Measurements from ENCODE around the gene NFYC. TPM values are rescaled to one million over a fixed set of nuclear protein-coding genes. Genes with fewer than 3 reads are reported as not detected.

Gene NFYC
- total RNA-seq, 1 experiment from 2014 or later, result 63.3 TPM

DNA sequence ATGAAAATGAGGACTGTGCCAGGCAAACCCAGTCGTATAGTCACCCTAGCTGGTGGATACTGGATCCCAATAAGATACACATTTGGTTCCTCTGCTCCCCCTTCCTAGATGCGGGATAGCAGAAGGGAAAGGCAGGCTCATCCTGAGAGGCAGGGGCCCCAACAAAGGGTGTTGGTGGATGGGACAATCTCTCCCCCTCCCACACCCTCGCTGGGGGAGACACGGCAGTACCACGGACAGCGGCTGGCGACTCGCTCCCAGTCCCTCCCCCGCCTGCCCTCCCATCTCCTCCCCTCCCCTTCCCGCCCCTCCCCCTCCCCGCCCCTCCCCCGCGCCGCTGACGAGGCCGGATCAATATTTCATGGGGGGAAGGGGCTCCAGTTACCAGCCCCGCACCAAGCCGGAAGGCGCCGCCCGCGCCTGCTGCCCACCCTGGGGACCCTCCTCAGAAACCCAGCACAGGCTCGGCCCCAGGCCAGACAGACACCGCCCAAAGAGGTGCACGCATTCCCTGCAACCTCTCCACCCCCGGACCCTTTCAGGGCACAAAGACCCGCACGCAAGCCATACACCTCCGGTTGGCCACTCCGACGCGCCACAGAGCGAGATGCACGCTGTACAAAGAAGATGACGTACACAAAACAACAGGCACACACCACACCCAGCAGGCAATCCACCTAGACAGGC is 37.5 kb upstream of the NFYC start:
- intact Hi-C loops (cut with micrococcal nuclease), result no loop called here
- no peak overlapping the region for H3K4me2 ChIP-seq (ENCODE audit: low read length)
- H3K4me1 ChIP-seq (ENCODE audit: control insufficient read depth in 1 of 2, insufficient read depth in 2 of 2, low read length in 2 of 2), result peaks cover 2 to 34% of the 10 kb centered on the region in 2 experiments

DNA sequence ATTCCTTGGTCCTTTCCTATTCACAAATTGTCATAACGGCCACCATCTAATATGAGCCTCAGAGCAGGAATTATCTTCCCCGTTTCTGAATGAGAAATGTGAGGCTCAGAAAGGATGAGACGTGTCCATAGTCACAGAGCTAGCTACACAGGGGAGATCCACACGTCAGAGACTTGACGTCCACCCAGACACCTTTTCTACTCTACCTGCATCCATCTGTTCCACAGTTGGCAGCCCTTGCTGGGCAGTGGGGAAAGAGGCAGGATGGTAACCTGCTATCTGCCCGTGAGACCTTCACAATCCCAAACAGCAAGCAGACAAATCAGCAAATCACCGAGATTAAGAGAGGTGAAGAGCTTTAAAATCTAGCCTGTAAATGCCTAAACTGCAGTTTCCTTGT is 34.5 kb upstream of the NFYC start:
- Histone ChIP-seq H3K4me2 (ENCODE audit: low read length) (no peak overlapping the region), H3K4me3 (replicated peaks in 1 of 2; ENCODE audit: low read depth in 1 of 2, low read length in 2 of 2) (no peak overlapping the region), H3K9me2 (ENCODE audit: insufficient read depth) (no peaks in the 10 kb centered on the region), H3K27me3 (ENCODE audit: insufficient read depth, low read length) (no peaks in the 10 kb centered on the region), H3K79me2 (ENCODE audit: insufficient read depth, low read length) (no peaks in the 10 kb centered on the region), H3K36me3 (ENCODE audit: control insufficient read depth in 1 of 2, insufficient read depth in 2 of 2, low read length in 2 of 2) (no peaks in the 10 kb centered on the region), H2AFZ (ENCODE audit: low read depth, low read length, poor library complexity, severe bottlenecking) (no peak overlapping the region), H3K27ac (ENCODE audit: low read depth, low read length) (no peak overlapping the region), H4K20me1 (ENCODE audit: insufficient read depth) (no peaks in the 10 kb centered on the region), H3K9me3 (ENCODE audit: control insufficient read depth in 1 of 2, insufficient read depth in 1 of 2, low read depth in 1 of 2, low read length in 2 of 2) (no peaks in the 10 kb centered on the region), H3K4me1 (ENCODE audit: control insufficient read depth in 1 of 2, insufficient read depth in 2 of 2, low read length in 2 of 2) (peaks cover 0 to 13% of the 10 kb centered on the region in 2 experiments; a peak in 2 of 4 replicates), H3K9ac (ENCODE audit: low read length) (no peak overlapping the region)
- intact Hi-C loops (cut with micrococcal nuclease), result no loop called here
- RAD21 ChIA-PET (ENCODE audit: low non-redundant PET in 1 of 2, low total read pairs in 2 of 2, uncharacterized antibody in 2 of 2, unreplicated experiment in 2 of 2), result no interaction called here
- no TSS peak for BruUV-seq (replicated peaks)
- DNase-seq (ENCODE audit: low read depth, low spot score) (no peak), ATAC-seq (no peak)
- POLR2A ChIA-PET, result no interaction called here
- CTCF ChIA-PET, result no interaction called here
- TF ChIP-seq SIN3A (IDR thresholded peaks at IDR 0.05; ENCODE audit: low read depth) (no peak), EZH2 (IDR thresholded peaks at IDR 0.05) (no peak), ELF1 (IDR thresholded peaks at IDR 0.05; ENCODE audit: borderline replicate concordance, low read depth) (no peak), CEBPB (IDR thresholded peaks at IDR 0.05; ENCODE audit: low read depth) (no peak), ZFX (IDR thresholded peaks at IDR 0.05) (no peak), ZNF274 (IDR thresholded peaks at IDR 0.05; ENCODE audit: low read depth, low read length) (no peak), RAD21 (IDR thresholded peaks at IDR 0.05; ENCODE audit: low read depth) (no peak), SP1 (IDR thresholded peaks at IDR 0.05; ENCODE audit: low read depth) (no peak), POLR2AphosphoS5 (IDR thresholded peaks at IDR 0.05; ENCODE audit: low read depth, low read length) (no peak), EZH2phosphoT487 (IDR thresholded peaks at IDR 0.05; ENCODE audit: borderline replicate concordance) (no peak), SRF (IDR thresholded peaks at IDR 0.05; ENCODE audit: low read depth) (no peak), YY1 (IDR thresholded peaks at IDR 0.05; ENCODE audit: extremely low read depth, insufficient replicate concordance, low read depth, low read length) (no peak), JUND (IDR thresholded peaks at IDR 0.05) (no peak), POLR2A (IDR thresholded peaks at IDR 0.05; ENCODE audit: borderline replicate concordance, extremely low read depth, insufficient read depth, insufficient read length) (no peak)
- TF ChIP-seq, protein P1, sequence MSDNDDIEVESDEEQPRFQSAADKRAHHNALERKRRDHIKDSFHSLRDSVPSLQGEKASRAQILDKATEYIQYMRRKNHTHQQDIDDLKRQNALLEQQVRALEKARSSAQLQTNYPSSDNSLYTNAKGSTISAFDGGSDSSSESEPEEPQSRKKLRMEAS (IDR thresholded peaks at IDR 0.05), result no peak

More for the DNA sequence above, 37.5 kb upstream of the NFYC start:
- no peaks in the 10 kb centered on the region for H3K9me2 ChIP-seq (ENCODE audit: insufficient read depth)
- DNase-seq (ENCODE audit: low read depth, low spot score), result no peak
- H4K20me1 ChIP-seq (ENCODE audit: insufficient read depth), result no peaks in the 10 kb centered on the region
- no peak overlapping the region for H3K27ac ChIP-seq (ENCODE audit: low read depth, low read length)
- H3K79me2 ChIP-seq (ENCODE audit: insufficient read depth, low read length), result no peaks in the 10 kb centered on the region
- ATAC-seq, result no peak
- H3K36me3 ChIP-seq (ENCODE audit: control insufficient read depth in 1 of 2, insufficient read depth in 2 of 2, low read length in 2 of 2), result no peaks in the 10 kb centered on the region
- H3K9me3 ChIP-seq (ENCODE audit: control insufficient read depth in 1 of 2, insufficient read depth in 1 of 2, low read depth in 1 of 2, low read length in 2 of 2), result no peaks in the 10 kb centered on the region
- POLR2A ChIA-PET, result no interaction called here
- H3K4me3 ChIP-seq (replicated peaks in 1 of 2; ENCODE audit: low read depth in 1 of 2, low read length in 2 of 2), result no peak overlapping the region
- H3K27me3 ChIP-seq (ENCODE audit: insufficient read depth, low read length), result no peaks in the 10 kb centered on the region
- no TSS peak for BruUV-seq (replicated peaks)
- TF ChIP-seq, protein P2, sequence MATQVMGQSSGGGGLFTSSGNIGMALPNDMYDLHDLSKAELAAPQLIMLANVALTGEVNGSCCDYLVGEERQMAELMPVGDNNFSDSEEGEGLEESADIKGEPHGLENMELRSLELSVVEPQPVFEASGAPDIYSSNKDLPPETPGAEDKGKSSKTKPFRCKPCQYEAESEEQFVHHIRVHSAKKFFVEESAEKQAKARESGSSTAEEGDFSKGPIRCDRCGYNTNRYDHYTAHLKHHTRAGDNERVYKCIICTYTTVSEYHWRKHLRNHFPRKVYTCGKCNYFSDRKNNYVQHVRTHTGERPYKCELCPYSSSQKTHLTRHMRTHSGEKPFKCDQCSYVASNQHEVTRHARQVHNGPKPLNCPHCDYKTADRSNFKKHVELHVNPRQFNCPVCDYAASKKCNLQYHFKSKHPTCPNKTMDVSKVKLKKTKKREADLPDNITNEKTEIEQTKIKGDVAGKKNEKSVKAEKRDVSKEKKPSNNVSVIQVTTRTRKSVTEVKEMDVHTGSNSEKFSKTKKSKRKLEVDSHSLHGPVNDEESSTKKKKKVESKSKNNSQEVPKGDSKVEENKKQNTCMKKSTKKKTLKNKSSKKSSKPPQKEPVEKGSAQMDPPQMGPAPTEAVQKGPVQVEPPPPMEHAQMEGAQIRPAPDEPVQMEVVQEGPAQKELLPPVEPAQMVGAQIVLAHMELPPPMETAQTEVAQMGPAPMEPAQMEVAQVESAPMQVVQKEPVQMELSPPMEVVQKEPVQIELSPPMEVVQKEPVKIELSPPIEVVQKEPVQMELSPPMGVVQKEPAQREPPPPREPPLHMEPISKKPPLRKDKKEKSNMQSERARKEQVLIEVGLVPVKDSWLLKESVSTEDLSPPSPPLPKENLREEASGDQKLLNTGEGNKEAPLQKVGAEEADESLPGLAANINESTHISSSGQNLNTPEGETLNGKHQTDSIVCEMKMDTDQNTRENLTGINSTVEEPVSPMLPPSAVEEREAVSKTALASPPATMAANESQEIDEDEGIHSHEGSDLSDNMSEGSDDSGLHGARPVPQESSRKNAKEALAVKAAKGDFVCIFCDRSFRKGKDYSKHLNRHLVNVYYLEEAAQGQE (IDR thresholded peaks at IDR 0.05; ENCODE audit: low read depth), result peak; percentile 67
- TF ChIP-seq CEBPB (IDR thresholded peaks at IDR 0.05; ENCODE audit: low read depth), result no peak
- no peak for TF ChIP-seq EGR1 (IDR thresholded peaks at IDR 0.05; ENCODE audit: low read depth)
- CTCF ChIA-PET, result no interaction called here
- RAD21 ChIA-PET (ENCODE audit: low non-redundant PET in 1 of 2, low total read pairs in 2 of 2, uncharacterized antibody in 2 of 2, unreplicated experiment in 2 of 2), result no interaction called here
- no peak overlapping the region for H3K9ac ChIP-seq (ENCODE audit: low read length)
- no peak overlapping the region for H2AFZ ChIP-seq (ENCODE audit: low read depth, low read length, poor library complexity, severe bottlenecking)
